Right lobe of liver (tissue), 4 donors: Measurements from ENCODE around the gene PPDPF.

Experiments
- CTCF ChIP-seq, 4 donors: fragments of 200-600 bp in 3 of 4; fragments of 450-650 bp in 1 of 4; IDR thresholded peaks; one replicate each; pipeline versions ENCODE4 v1.5.1 to v1.8.0; 2016 to 2022; ENCODE audit warnings: antibody characterized with exemption in 4 of 4, mild to moderate bottlenecking in 2 of 4
- POLR2A ChIP-seq: fragments of 450-650 bp; IDR thresholded peaks from one replicate; pipeline ENCODE4 v1.6.1; 2017; ENCODE audit warnings: antibody characterized with exemption, mild to moderate bottlenecking
- donor health status: DM: no; HTN: no; CAD: no.
- donor health status: DM: no; HTN: no; CAD: no.
- donor health status: DM: no; HTN: yes; CAD: no.

DNA sequence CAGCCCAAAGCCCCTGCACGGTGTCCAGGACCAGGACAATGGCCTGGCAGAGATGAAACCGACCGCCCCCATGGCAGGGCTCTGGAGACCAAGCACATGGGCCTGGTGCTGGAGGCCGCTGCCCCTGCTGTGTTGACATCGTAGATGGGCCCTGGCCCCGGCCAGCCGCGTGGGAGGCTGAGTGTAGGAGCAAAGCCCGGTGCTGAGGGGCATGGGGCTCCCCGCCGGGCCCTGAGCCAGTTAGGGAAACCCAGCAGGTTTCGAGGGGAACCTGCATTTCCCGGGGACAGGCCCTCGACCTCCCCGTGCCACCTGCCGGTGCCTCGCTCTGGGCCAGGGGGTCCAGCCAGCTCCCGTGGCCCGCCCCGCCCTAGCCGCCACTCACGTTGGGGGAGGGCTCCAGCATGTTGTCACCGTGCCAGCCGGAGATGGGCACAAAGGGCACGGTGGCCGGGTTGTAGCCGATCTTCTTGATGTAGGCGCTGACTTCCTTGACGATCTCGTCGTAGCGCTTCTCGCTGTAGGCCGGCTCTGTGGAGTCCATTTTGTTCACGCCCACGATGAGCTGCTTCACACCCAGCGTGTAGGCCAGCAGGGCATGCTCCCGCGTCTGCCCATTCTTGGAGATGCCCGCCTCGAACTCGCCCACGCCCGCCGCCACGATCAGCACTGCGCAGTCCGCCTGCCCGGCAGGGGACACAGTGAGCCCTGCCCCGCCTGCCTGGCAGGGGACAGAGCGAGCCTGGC lies 26.0 kb upstream of the PPDPF start:
- TF ChIP-seq CTCF (IDR thresholded peaks at IDR 0.05) (no peak), POLR2A (no peak)
